Astrocyte of the hippocampus (primary cell): ENCODE data around the gene PARD3B.

Experiments
- DNase-seq: peaks from one replicate; pipeline ENCODE4 v3.0.0; 2011; ENCODE audit warnings: low read depth, low spot score

Gene PARD3B

GRCh38 chr2:204750389-204750788 lies 205.1 kb downstream of the PARD3B start:
- DNase-seq = no peak

GRCh38 chr2:204751472-204751871 lies 206.2 kb downstream of the PARD3B start:
- no peak for DNase-seq

GRCh38 chr2:204753841-204754240 lies 208.6 kb downstream of the PARD3B start:
- no peak for DNase-seq

GRCh38 chr2:204754898-204755297 lies 209.6 kb downstream of the PARD3B start:
- DNase-seq = no peak

GRCh38 chr2:204763974-204764703 lies 218.9 kb downstream of the PARD3B start:
- no peak for DNase-seq

- no peak for DNase-seq
Measured at GRCh38 chr2:204770735-204771134, 225.5 kb downstream of the PARD3B start.

- DNase-seq = no peak
Measured at GRCh38 chr2:204771721-204772120, 226.4 kb downstream of the PARD3B start.

- DNase-seq = no peak
Measured at GRCh38 chr2:204772546-204772945, 227.3 kb downstream of the PARD3B start.

GRCh38 chr2:204775766-204776165 lies 230.5 kb downstream of the PARD3B start:
- DNase-seq = no peak

- peak; percentile 13 for DNase-seq
Measured at GRCh38 chr2:204776781-204777559, 231.7 kb downstream of the PARD3B start.

- DNase-seq = no peak
Measured at GRCh38 chr2:204779771-204780170, 234.5 kb downstream of the PARD3B start.

- DNase-seq = no peak
Measured at GRCh38 chr2:204781941-204782340, 236.7 kb downstream of the PARD3B start.

GRCh38 chr2:204790076-204790475 lies 244.8 kb downstream of the PARD3B start:
- no peak for DNase-seq

GRCh38 chr2:204791230-204791629 lies 246.0 kb downstream of the PARD3B start:
- no peak for DNase-seq

- DNase-seq = no peak
Measured at GRCh38 chr2:204794624-204795023, 249.3 kb downstream of the PARD3B start.

GRCh38 chr2:204795156-204795555 lies 249.9 kb downstream of the PARD3B start:
- DNase-seq = no peak

- no peak for DNase-seq
Measured at GRCh38 chr2:204796581-204796980, 251.3 kb downstream of the PARD3B start.

GRCh38 chr2:204799791-204800190 lies 254.5 kb downstream of the PARD3B start:
- DNase-seq = no peak

- DNase-seq = no peak
Measured at GRCh38 chr2:204808494-204808893, 263.2 kb downstream of the PARD3B start.

- DNase-seq = peak; percentile 11
Measured at GRCh38 chr2:204824751-204825453, 279.6 kb downstream of the PARD3B start.

GRCh38 chr2:204825681-204826080 lies 280.4 kb downstream of the PARD3B start:
- no peak for DNase-seq
